ENCODE data around the gene NCBP1.
"Not testable (repeated sequence)": the region's sequence is repeated elsewhere in the genome, so short reads cannot be mapped to it uniquely, and the experiment has no call there.

The NCBP1 gene

DNA sequence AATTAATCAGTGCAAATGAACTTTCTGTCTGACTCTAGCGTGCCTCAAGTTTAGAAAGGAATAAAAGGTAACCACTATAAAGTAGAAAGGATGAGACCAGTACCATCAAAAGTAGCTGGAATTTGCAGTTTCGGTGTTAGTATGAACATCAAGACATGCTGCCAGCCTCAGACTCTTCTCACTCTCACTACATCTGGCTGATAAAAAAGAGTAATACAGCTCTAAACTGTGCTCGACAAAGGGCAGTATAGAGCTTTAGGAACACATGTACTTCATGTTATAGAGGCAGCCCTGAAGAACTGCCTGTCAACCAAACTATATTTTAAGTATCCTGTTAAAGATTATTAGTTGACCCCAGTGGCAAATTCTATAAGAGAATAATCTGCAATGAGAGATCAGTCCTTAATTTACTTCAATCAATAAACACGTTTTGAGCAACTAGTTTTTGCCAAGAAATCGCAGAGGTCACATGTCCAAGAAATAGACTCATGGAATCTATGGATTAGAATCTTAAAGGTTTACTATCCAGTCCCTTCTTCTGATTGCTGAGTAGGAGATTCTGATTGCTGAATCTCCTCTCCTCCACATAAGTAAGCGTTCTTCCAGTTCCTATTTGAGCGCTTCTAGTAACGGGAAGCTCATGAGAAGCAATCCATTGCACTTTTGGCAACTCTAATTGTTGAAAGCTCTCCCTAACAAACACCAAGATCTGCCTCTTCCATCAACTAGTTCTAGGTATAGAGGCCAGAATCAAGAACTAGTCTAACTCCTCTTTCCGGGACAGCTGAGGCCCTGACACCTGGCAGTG is 62.6 kb downstream of the NCBP1 start:
- no peak for DNase-seq (ENCODE audit: low read depth, low spot score)
- no peak for TF ChIP-seq YY1 (IDR thresholded peaks at IDR 0.05; ENCODE audit: insufficient read depth, insufficient read length)
- Histone ChIP-seq H3K36me3 (ENCODE audit: insufficient read depth, insufficient read length, low read length) (peaks cover 17% of the 10 kb centered on the region), H3K9me3 (ENCODE audit: insufficient read depth, low read length) (no peaks in the 10 kb centered on the region), H3K4me1 (ENCODE audit: insufficient read depth, insufficient read length) (peaks cover under 1% of the 10 kb centered on the region), H3K4me3 (ENCODE audit: insufficient read length, low read depth) (peak overlapping the region; percentile 91), H3K27me3 (ENCODE audit: insufficient read depth, insufficient read length) (peaks cover 43% of the 10 kb centered on the region), H3K9ac (ENCODE audit: insufficient read length, low read depth) (peak overlapping the region; percentile 95)

DNA sequence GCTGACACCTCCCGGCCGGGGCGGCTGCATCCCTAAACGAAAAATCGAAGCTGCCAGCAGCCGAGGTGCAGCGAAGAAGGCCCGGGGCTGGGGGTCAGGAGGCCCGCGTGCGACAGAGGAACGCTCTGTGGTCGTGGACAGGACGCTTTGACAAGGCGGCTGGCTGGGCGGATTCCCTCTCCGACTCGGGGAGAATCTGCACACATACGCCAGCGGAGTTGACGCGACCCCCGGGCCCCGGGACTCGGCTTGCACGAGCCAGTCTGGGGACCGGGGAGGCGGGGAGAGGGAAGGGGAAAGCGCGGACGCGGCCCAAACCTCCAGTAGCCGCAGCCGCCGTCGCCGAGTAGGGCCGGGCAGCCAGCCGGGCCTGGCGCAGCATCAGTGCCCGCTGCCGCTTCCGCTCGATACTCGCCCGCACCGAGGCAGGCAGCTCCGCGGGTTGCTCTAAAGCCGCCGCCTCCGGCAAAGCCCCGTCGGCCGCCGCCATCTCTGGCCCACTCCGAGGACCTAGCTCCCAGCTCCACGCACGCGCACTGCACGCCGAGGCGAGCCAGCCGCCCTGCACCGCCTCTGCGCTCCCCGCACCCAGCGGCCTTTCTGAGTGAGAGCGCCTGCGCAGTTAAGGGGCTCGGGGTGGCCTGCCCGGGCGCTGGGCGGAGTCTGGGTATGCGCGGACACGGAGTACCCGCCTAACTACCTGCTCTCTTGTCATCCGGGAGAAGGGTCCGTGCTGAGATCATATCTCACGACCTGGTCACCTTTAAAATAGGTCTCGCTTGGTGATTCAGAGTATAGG is 63.4 kb downstream of the NCBP1 start, which contains the start of gene XPA:
Gene XPA (minus strand): TSS at position 538 of the 799 bp plus-strand sequence. CDS start 48 bp downstream, at position 490.
- Histone ChIP-seq H3K27me3 (ENCODE audit: insufficient read depth, insufficient read length) (peaks cover 43% of the 10 kb centered on the region), H3K4me1 (ENCODE audit: insufficient read depth, insufficient read length) (peaks cover 4% of the 10 kb centered on the region), H3K4me3 (ENCODE audit: insufficient read length, low read depth) (peak within 1 kb of the TSS; percentile 91), H3K9ac (ENCODE audit: insufficient read length, low read depth) (peak within 1 kb of the TSS; percentile 95), H3K36me3 (ENCODE audit: insufficient read depth, insufficient read length, low read length) (peaks cover 13% of the 10 kb centered on the region), H3K9me3 (ENCODE audit: insufficient read depth, low read length) (no peaks in the 10 kb centered on the region)
- peak; percentile 92 for DNase-seq (ENCODE audit: low read depth, low spot score)
- TF ChIP-seq YY1 (IDR thresholded peaks at IDR 0.05; ENCODE audit: insufficient read depth, insufficient read length): no peak
- TF ChIP-seq ZNF274 (IDR thresholded peaks at IDR 0.05; ENCODE audit: low read depth, low read length): no peak
- TF ChIP-seq SUZ12 (IDR thresholded peaks at IDR 0.05; ENCODE audit: extremely low read depth, insufficient read depth, insufficient read length): no peak

DNA sequence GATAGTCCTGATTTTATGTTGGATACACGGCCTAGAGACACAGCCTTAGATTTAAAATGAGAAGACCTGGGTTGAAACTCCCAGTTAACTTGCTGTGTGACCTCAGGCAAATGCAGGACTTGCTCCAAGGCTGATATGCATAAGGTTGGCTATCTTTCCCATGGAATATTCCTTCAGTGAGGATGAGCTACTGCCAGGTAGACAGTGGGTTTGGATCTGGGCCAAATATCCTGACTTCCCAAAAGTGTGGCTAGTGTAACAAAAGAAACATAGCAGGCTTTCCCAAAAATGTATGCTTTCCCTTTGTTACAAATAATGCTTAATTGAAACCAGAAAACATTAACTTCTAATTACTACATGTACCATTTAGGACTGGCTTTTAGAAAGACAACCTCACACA is 64.2 kb downstream of the NCBP1 start:
- DNase-seq (ENCODE audit: low read depth, low spot score): no peak
- no peak for TF ChIP-seq YY1 (IDR thresholded peaks at IDR 0.05; ENCODE audit: insufficient read depth, insufficient read length)
- TF ChIP-seq ZNF274 (IDR thresholded peaks at IDR 0.05; ENCODE audit: low read depth, low read length): no peak
- TF ChIP-seq SUZ12 (IDR thresholded peaks at IDR 0.05; ENCODE audit: extremely low read depth, insufficient read depth, insufficient read length): no peak
- peaks cover 43% of the 10 kb centered on the region for H3K27me3 ChIP-seq (ENCODE audit: insufficient read depth, insufficient read length)
- H3K4me1 ChIP-seq (ENCODE audit: insufficient read depth, insufficient read length): peaks cover 4% of the 10 kb centered on the region
- H3K9me3 ChIP-seq (ENCODE audit: insufficient read depth, low read length): no peaks in the 10 kb centered on the region
- peaks cover 9% of the 10 kb centered on the region for H3K36me3 ChIP-seq (ENCODE audit: insufficient read depth, insufficient read length, low read length)
- H3K9ac ChIP-seq (ENCODE audit: insufficient read length, low read depth): no peak overlapping the region
- peak overlapping the region; percentile 91 for H3K4me3 ChIP-seq (ENCODE audit: insufficient read length, low read depth)

DNA sequence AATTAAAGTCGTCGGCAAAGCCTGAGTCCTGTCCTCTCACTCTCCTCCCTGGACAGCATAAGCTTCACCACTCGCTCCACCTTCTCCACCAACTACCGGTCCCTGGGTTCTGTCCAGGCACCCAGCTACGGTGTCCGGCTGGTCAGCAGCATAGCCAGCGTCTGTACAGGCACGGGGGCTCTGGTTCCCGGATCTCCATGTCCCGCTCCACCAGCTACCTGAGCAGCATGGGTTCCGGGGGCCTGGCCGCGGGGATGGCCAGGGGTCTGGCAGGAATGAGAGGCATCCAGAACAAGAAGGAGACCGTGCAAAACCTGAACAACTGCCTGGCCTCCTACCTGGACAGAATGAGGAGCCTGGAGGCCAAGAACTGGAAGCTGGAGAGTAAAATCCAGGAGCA is 65.2 kb downstream of the NCBP1 start:
- TF ChIP-seq ZNF274 (IDR thresholded peaks at IDR 0.05; ENCODE audit: low read depth, low read length): no peak
- no peak for TF ChIP-seq SUZ12 (IDR thresholded peaks at IDR 0.05; ENCODE audit: extremely low read depth, insufficient read depth, insufficient read length)
- no peak for TF ChIP-seq YY1 (IDR thresholded peaks at IDR 0.05; ENCODE audit: insufficient read depth, insufficient read length)
- Histone ChIP-seq H3K9me3 (ENCODE audit: insufficient read depth, low read length) (no peaks in the 10 kb centered on the region), H3K4me1 (ENCODE audit: insufficient read depth, insufficient read length) (peaks cover 4% of the 10 kb centered on the region), H3K4me3 (ENCODE audit: insufficient read length, low read depth) (no peak overlapping the region), H3K27me3 (ENCODE audit: insufficient read depth, insufficient read length) (peaks cover 43% of the 10 kb centered on the region), H3K36me3 (ENCODE audit: insufficient read depth, insufficient read length, low read length) (peaks cover 4% of the 10 kb centered on the region), H3K9ac (ENCODE audit: insufficient read length, low read depth) (no peak overlapping the region)
- no peak for DNase-seq (ENCODE audit: low read depth, low spot score)

DNA sequence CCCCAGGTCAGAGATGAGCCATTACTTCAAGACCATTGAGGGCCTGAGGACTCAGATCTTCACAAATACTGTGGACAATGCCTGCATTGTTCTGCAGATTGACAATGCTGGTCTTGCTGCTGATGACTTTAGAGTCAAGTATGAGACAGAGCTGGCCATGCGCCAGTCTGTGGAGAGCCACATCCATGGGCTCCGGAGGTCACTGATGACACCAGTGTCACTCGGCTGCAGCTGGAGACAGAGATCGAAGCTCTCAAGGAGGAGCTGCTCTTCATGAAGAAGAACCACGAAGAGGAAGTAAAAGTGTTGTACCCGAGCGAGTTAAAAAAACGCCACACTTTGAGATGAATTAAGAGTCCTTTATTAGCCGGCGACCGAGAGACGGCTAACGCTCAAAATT is 65.7 kb downstream of the NCBP1 start:
- not testable (repeated sequence) for DNase-seq (ENCODE audit: low read depth, low spot score); H3K36me3 ChIP-seq (ENCODE audit: insufficient read depth, insufficient read length, low read length); H3K4me1 ChIP-seq (ENCODE audit: insufficient read depth, insufficient read length); H3K9ac ChIP-seq (ENCODE audit: insufficient read length, low read depth); H3K9me3 ChIP-seq (ENCODE audit: insufficient read depth, low read length); H3K4me3 ChIP-seq (ENCODE audit: insufficient read length, low read depth)
- peaks cover 43% of the 10 kb centered on the region for H3K27me3 ChIP-seq (ENCODE audit: insufficient read depth, insufficient read length)

DNA sequence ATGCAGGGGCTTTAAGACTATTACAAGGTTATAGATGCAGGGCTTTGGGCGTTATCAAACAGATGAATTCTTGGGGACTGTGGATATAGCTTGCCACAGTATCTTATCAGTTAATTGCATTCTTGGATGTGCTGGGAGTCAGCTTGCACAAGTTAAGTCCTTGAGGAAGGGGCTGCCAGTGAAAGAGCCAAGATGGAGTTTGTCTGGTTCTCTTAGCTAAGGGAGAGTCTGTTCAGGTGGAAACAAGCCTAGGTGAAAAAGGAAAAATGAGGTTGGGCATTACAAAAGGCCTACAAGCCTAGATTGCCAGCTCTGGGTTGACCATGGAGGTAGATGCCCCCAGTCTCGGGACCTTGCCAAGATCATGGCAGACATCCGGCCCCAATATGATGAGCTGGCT is 66.2 kb downstream of the NCBP1 start:
- not testable (repeated sequence) for H3K4me3 ChIP-seq (ENCODE audit: insufficient read length, low read depth); H3K9me3 ChIP-seq (ENCODE audit: insufficient read depth, low read length); H3K4me1 ChIP-seq (ENCODE audit: insufficient read depth, insufficient read length); H3K9ac ChIP-seq (ENCODE audit: insufficient read length, low read depth); DNase-seq (ENCODE audit: low read depth, low spot score); H3K36me3 ChIP-seq (ENCODE audit: insufficient read depth, insufficient read length, low read length)
- peaks cover 43% of the 10 kb centered on the region for H3K27me3 ChIP-seq (ENCODE audit: insufficient read depth, insufficient read length)

DNA sequence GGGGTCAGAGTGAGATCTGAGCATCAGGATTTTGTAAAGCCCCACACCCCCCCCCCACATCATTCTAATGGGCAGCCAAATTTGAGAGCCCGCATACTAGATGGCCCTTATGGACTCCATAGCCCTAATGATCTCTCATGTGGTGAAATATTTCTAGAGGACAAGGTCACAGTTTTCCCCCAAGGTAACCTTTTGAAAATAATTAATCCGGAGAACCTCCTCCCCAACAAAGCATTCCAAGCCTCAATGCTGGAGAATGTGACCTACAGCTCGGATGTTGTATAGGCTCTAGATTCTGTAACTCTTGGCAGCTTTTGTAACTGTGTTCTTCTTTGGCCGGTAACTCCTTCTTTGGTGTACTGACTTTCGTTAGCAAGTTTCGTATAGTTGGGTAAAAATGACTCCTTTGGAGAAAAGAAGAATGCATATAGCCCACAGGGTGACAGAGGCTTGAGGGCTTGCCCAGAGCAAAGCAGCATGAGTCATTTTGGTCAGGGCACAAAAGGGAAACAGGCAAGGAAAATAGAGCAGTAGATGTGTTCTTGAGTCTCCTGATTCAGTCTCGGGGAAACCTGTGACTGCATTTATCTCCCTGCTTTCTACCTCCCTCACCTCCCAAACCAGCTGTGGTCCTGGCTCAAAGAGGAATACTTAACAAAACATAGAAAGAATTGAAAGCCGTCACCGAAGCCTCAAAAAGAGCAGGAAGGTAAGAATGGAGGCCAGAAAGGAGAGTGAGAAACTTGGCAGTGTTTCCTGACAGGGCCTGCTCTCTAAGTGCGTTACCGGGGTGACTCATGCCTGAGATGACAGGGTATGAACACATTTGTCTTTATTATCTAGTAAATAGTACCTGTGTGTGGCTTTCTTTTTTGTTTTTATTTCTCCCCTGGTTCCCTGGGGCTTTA is 70.1 kb downstream of the NCBP1 start:
- peaks cover 7% of the 10 kb centered on the region for H3K4me1 ChIP-seq (ENCODE audit: insufficient read depth, insufficient read length)
- H3K9me3 ChIP-seq (ENCODE audit: insufficient read depth, low read length): no peaks in the 10 kb centered on the region
- no peak overlapping the region for H3K9ac ChIP-seq (ENCODE audit: insufficient read length, low read depth)
- H3K27me3 ChIP-seq (ENCODE audit: insufficient read depth, insufficient read length): peaks cover 18% of the 10 kb centered on the region
- TF ChIP-seq YY1 (IDR thresholded peaks at IDR 0.05; ENCODE audit: insufficient read depth, insufficient read length) (no peak), ZNF274 (IDR thresholded peaks at IDR 0.05; ENCODE audit: low read depth, low read length) (no peak), SUZ12 (IDR thresholded peaks at IDR 0.05; ENCODE audit: extremely low read depth, insufficient read depth, insufficient read length) (no peak)
- DNase-seq (ENCODE audit: low read depth, low spot score): no peak
- H3K4me3 ChIP-seq (ENCODE audit: insufficient read length, low read depth): no peak overlapping the region
- no peaks in the 10 kb centered on the region for H3K36me3 ChIP-seq (ENCODE audit: insufficient read depth, insufficient read length, low read length)

Measured in NT2/D1 (cell line).